Glutamatergic neuron (in vitro differentiated cells): ENCODE data around the gene KCNMA1. TPM values are rescaled to one million over a fixed set of nuclear protein-coding genes. Genes with fewer than 3 reads are reported as not detected.

Experiments used
- DNase-seq: peaks from one replicate; pipeline ENCODE4 v3.0.0; 2022
- H3K27ac Mint-ChIP-seq: one replicate; pipeline ENCODE4 v1.8.0; 2020; ENCODE audit warnings: mild to moderate bottlenecking, mixed read lengths, inconsistent platforms; ENCODE audit not compliant: unreplicated experiment
- H3K27me3 Mint-ChIP-seq: one replicate; pipeline ENCODE4 v1.8.0; 2020; ENCODE audit warnings: mild to moderate bottlenecking, moderate library complexity, mixed read lengths, inconsistent platforms; ENCODE audit not compliant: unreplicated experiment
- H3K36me3 Mint-ChIP-seq: one replicate; pipeline ENCODE4 v1.8.0; 2020; ENCODE audit warnings: mild to moderate bottlenecking, mixed read lengths, inconsistent platforms; ENCODE audit not compliant: unreplicated experiment
- H3K4me1 Mint-ChIP-seq: one replicate; pipeline ENCODE4 v1.8.0; 2020; ENCODE audit warnings: mild to moderate bottlenecking, low read depth, mixed read lengths, inconsistent platforms; ENCODE audit not compliant: unreplicated experiment
- H3K4me3 Mint-ChIP-seq: one replicate; pipeline ENCODE4 v1.8.0; 2020; ENCODE audit warnings: mild to moderate bottlenecking, mixed read lengths, inconsistent platforms; ENCODE audit not compliant: unreplicated experiment
- H3K9me3 Mint-ChIP-seq: one replicate; pipeline ENCODE4 v1.8.0; 2020; ENCODE audit warnings: mild to moderate bottlenecking, moderate library complexity, mixed read lengths, inconsistent platforms; ENCODE audit not compliant: unreplicated experiment
- CTCF ChIP-seq: fragments of 200-600 bp; sonication (generic); IDR thresholded peaks from one replicate; pipeline ENCODE4 v1.5.0; 2021; ENCODE audit not compliant: partially characterized antibody, unreplicated experiment
- total RNA-seq: library from RNA; stranded (reverse); fragmentation: NEBNext Ultra II Directional; extraction: Animal tissue kit (Norgen Biotek cat#: 25700); gene quantifications from one replicate; pipeline ENCODE4 v1.2.1, GENCODE V29; 2021; ENCODE audit not compliant: unreplicated experiment

Gene KCNMA1
- total RNA-seq, 1 donor from 2014 or later = 3.2 TPM

DNA sequence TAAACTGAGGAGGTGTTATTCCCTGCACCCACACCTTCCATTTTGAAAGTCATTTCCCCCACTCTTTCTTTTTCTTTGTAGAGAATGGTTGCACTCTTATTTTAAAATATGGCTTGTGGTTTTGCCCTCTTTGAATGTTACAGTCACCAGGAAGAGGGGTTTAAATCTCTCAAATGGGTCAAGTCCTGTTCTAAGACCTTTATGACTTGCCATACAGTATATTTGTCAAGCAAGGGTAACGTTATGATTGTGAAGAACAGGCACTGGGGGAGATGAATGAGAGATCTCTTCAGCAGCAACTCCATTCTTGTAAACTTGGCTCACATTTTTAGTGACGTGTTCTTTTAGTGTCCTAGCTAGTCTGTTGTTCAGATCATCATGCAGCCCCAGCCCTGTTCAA lies 634.7 kb downstream of the KCNMA1 start:
- Mint-ChIP-seq H3K9me3 (no peaks in the 10 kb centered on the region), H3K27ac (no peak overlapping the region), H3K4me1 (no peaks in the 10 kb centered on the region), H3K27me3 (no peaks in the 10 kb centered on the region), H3K36me3 (no peaks in the 10 kb centered on the region), H3K4me3 (no peak overlapping the region)
- no peak for DNase-seq
- TF ChIP-seq CTCF = no peak

- H3K4me1 Mint-ChIP-seq = no peaks in the 10 kb centered on the region
- DNase-seq = no peak
- H3K27ac Mint-ChIP-seq = no peak overlapping the region
- no peak for TF ChIP-seq CTCF
- H3K36me3 Mint-ChIP-seq = no peaks in the 10 kb centered on the region
- H3K9me3 Mint-ChIP-seq = no peaks in the 10 kb centered on the region
- H3K27me3 Mint-ChIP-seq = no peaks in the 10 kb centered on the region
- no peak overlapping the region for H3K4me3 Mint-ChIP-seq
Measured at GRCh38 chr10:77001206-77001605, 636.4 kb downstream of the KCNMA1 start.

- no peak for DNase-seq
- Mint-ChIP-seq H3K9me3 (no peaks in the 10 kb centered on the region), H3K36me3 (no peaks in the 10 kb centered on the region), H3K27ac (no peak overlapping the region), H3K4me1 (no peaks in the 10 kb centered on the region), H3K4me3 (no peak overlapping the region), H3K27me3 (no peaks in the 10 kb centered on the region)
- TF ChIP-seq CTCF = no peak
Measured at GRCh38 chr10:76998451-76998850, 639.2 kb downstream of the KCNMA1 start.

DNA sequence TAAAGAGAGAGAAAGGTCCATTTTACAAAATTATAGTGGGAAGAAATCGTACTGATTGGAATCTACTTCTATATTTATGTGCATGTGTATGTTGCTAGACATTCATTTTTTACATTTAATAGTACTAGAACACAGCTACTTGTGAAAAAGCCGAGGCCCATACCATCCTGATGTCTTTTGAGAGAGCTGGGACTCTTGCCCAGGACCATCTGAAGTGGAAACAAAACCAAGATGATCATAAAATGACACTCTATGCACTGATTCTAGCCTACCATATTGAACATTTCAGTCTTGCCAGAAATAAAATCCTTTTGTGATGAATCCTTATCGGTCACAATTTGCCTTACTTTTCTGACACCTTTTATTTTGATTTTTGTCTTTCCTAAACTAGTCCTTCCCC lies 640.0 kb downstream of the KCNMA1 start:
- peaks cover 4% of the 10 kb centered on the region for H3K4me1 Mint-ChIP-seq
- no peaks in the 10 kb centered on the region for H3K9me3 Mint-ChIP-seq
- H3K27ac Mint-ChIP-seq = no peak overlapping the region
- no peak overlapping the region for H3K4me3 Mint-ChIP-seq
- H3K27me3 Mint-ChIP-seq = no peaks in the 10 kb centered on the region
- TF ChIP-seq CTCF = no peak
- DNase-seq = no peak
- H3K36me3 Mint-ChIP-seq = no peaks in the 10 kb centered on the region

DNA sequence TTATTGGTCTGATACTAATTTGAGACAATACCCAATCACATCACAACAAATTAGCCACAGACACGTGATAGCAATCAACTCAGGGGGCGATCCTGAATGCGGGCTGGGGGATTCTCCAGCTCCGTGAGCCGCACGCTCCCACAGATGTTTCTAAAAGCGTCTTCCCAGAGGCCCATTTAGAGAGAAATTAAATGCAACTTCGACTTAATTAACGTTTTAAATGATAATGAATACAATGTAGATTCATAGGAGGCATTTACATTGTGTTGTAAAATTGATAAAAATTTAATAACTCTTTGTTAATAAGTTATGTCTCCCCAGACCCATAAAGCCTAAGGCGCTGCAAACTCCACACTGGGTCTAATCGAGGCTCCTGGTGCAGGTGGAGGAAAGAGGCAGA lies 642.6 kb downstream of the KCNMA1 start:
- Mint-ChIP-seq H3K36me3 (no peaks in the 10 kb centered on the region), H3K4me1 (peaks cover 9% of the 10 kb centered on the region), H3K27me3 (no peaks in the 10 kb centered on the region), H3K27ac (no peak overlapping the region), H3K9me3 (no peaks in the 10 kb centered on the region), H3K4me3 (no peak overlapping the region)
- no peak for DNase-seq
- no peak for TF ChIP-seq CTCF
